DOHH2 (cell line): ENCODE measurements around the gene ADGRG6.

Source experiments
- EZH2phosphoT487 ChIP-seq: fragments of 200-600 bp; sonication (generic); IDR thresholded peaks from 2 replicates; pipeline ENCODE4 v1.6.1; 2017; ENCODE audit warnings: borderline replicate concordance, mild to moderate bottlenecking, antibody characterized with exemption, low read length, moderate library complexity, mixed read lengths
- TF ChIP-seq, protein P1 (sequence below): fragments of 200-600 bp; sonication (generic); IDR thresholded peaks from one replicate; pipeline ENCODE4 v1.5.1; 2014; ENCODE audit warnings: antibody characterized with exemption, mild to moderate bottlenecking, low read depth, low read length; ENCODE audit not compliant: poor library complexity, severe bottlenecking

DNA sequence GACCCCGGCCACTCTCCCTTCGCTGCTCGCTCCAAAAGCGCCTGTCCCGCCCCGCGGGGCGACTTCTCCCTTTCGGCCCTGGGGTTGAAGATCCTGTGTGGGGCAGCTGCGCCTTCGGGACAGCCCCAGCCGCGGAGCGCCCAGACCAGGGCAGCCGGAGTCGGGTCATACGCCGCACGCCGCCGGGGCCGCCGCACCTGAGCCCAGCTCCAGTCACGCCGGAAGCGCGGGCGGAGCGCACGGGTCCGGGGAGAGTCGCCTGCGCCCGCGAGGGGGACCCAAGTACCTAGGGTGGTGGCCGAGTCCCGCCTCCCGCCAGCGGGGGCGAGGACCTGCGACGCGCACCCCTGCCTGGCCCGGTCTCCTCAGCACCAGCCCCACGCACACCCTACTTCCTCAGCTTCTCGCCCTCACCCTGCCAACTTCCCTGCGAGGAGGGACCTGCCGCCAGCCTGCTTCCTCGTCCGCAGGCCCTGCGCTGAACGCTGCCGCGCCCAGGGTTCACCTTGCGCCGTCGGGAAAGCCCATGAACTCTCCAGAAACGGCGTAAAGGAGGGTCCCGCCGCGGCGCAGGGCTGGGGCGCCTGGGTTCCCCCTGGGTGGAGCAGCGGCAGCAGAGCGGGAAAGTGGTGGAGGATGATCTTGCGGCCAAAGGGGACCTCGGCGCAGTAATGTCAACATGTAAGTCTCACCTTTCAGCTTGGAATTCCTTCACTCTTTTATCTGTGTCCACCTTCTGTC lies at the start of gene ADGRG6:
- TF ChIP-seq, protein P1, sequence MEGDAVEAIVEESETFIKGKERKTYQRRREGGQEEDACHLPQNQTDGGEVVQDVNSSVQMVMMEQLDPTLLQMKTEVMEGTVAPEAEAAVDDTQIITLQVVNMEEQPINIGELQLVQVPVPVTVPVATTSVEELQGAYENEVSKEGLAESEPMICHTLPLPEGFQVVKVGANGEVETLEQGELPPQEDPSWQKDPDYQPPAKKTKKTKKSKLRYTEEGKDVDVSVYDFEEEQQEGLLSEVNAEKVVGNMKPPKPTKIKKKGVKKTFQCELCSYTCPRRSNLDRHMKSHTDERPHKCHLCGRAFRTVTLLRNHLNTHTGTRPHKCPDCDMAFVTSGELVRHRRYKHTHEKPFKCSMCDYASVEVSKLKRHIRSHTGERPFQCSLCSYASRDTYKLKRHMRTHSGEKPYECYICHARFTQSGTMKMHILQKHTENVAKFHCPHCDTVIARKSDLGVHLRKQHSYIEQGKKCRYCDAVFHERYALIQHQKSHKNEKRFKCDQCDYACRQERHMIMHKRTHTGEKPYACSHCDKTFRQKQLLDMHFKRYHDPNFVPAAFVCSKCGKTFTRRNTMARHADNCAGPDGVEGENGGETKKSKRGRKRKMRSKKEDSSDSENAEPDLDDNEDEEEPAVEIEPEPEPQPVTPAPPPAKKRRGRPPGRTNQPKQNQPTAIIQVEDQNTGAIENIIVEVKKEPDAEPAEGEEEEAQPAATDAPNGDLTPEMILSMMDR = no peak
- no peak for TF ChIP-seq EZH2phosphoT487
